KMS-11 (cell line): ENCODE results near the gene TCAF1.

Source experiments
- H2AFZ ChIP-seq: fragments of 200-600 bp; sonication (generic); 2 replicates; pipeline ENCODE4 v1.6.1; 2016; ENCODE audit warnings: antibody characterized with exemption, mixed run types, low read depth
- H3K27ac ChIP-seq: fragments of 200-600 bp; sonication (generic); 2 replicates; pipeline ENCODE4 v1.6.1; 2016; ENCODE audit warnings: mild to moderate bottlenecking, mixed run types
- H3K27me3 ChIP-seq: fragments of 200-600 bp; sonication (generic); 2 replicates; pipeline ENCODE4 v1.6.1; 2017; ENCODE audit warnings: mild to moderate bottlenecking, low read depth, mixed run types, moderate library complexity; ENCODE audit not compliant: insufficient read depth
- H3K36me3 ChIP-seq: fragments of 200-600 bp; sonication (generic); 2 replicates; pipeline ENCODE4 v1.6.1; 2017; ENCODE audit warnings: mild to moderate bottlenecking, mixed run types; ENCODE audit not compliant: insufficient read depth
- H3K4me1 ChIP-seq: fragments of 200-600 bp; sonication (generic); 2 replicates; pipeline ENCODE4 v1.6.1; 2016; ENCODE audit warnings: mild to moderate bottlenecking, low read depth, mixed run types; ENCODE audit not compliant: poor library complexity, severe bottlenecking
- H3K4me2 ChIP-seq: fragments of 200-600 bp; sonication (generic); 2 replicates; pipeline ENCODE4 v1.7.0; 2016; ENCODE audit warnings: mild to moderate bottlenecking, mixed run types
- H3K4me3 ChIP-seq: fragments of 200-600 bp; sonication (generic); IDR thresholded peaks from 2 replicates; pipeline ENCODE4 v1.6.1; 2017; ENCODE audit warnings: low read depth, low read length, mixed read lengths; ENCODE audit not compliant: insufficient read depth
- H3K79me2 ChIP-seq: fragments of 200-600 bp; sonication (generic); 2 replicates; pipeline ENCODE4 v1.6.1; 2016; ENCODE audit warnings: low read depth, mixed run types; ENCODE audit not compliant: insufficient read depth
- H3K9ac ChIP-seq: fragments of 200-600 bp; sonication (generic); 2 replicates; pipeline ENCODE4 v1.6.1; 2016; ENCODE audit warnings: mild to moderate bottlenecking, mixed run types
- H4K20me1 ChIP-seq: fragments of 200-600 bp; sonication (generic); 2 replicates; pipeline ENCODE4 v1.6.1; 2016; ENCODE audit warnings: mild to moderate bottlenecking, mixed run types; ENCODE audit not compliant: insufficient read depth
- TF ChIP-seq, protein P1 (sequence below): fragments of 200-600 bp; sonication (generic); conservative IDR thresholded peaks from 2 replicates; pipeline ENCODE4 v1.6.1; 2017; ENCODE audit warnings: low read depth, mild to moderate bottlenecking, antibody characterized with exemption, low read length, moderate library complexity, mixed read lengths

The TCAF1 gene

DNA sequence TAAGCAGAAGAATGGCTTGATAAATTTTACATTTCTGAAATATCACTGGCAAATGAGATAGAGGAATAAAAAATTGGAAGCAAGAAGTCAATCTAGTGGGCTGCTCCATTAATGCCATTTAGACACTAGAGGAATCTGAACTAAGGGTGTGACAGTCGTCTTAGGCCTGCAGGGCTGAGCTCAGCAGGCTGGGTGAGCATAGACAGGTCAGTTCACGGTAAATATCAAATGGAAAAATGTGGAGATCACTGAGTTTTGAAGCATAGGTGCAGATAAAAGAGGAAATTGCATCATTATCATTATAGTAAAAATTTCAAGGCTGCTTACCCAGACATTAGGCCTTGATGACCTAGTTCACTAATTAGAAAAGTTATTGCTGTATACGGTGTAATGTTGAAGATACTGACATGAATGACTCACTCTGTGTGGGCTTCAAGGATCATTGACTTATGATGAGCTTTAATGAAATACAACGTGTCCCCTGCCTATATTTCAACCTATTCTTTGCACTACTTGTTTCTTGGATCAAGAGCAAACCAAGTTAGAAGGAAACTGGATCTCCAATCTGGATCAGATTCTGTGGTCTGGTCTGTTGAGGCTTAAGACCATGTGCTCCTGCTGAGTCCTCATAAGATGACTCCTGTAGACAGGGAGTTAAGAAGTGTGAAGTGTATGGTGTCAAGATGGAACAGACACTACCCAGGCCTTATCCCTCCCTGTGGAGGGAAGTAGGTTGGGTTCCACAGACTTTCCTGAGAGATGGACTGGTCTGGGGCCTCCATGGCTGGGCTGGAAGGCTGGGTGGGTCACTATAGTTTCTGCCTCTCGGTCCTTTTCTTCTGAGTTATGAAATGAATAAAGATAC lies 36.6 kb upstream of the TCAF1 start:
- no peak overlapping the region for H3K9ac ChIP-seq
- H3K4me2 ChIP-seq = no peak overlapping the region
- H2AFZ ChIP-seq = no peak overlapping the region
- H3K4me3 ChIP-seq = no peak overlapping the region
- H3K79me2 ChIP-seq = no peaks in the 10 kb centered on the region
- H3K27me3 ChIP-seq = no peaks in the 10 kb centered on the region
- H3K27ac ChIP-seq = no peak overlapping the region
- H3K4me1 ChIP-seq = no peaks in the 10 kb centered on the region
- TF ChIP-seq, protein P1, sequence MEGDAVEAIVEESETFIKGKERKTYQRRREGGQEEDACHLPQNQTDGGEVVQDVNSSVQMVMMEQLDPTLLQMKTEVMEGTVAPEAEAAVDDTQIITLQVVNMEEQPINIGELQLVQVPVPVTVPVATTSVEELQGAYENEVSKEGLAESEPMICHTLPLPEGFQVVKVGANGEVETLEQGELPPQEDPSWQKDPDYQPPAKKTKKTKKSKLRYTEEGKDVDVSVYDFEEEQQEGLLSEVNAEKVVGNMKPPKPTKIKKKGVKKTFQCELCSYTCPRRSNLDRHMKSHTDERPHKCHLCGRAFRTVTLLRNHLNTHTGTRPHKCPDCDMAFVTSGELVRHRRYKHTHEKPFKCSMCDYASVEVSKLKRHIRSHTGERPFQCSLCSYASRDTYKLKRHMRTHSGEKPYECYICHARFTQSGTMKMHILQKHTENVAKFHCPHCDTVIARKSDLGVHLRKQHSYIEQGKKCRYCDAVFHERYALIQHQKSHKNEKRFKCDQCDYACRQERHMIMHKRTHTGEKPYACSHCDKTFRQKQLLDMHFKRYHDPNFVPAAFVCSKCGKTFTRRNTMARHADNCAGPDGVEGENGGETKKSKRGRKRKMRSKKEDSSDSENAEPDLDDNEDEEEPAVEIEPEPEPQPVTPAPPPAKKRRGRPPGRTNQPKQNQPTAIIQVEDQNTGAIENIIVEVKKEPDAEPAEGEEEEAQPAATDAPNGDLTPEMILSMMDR = no peak
- no peaks in the 10 kb centered on the region for H3K36me3 ChIP-seq
- H4K20me1 ChIP-seq = no peaks in the 10 kb centered on the region

DNA sequence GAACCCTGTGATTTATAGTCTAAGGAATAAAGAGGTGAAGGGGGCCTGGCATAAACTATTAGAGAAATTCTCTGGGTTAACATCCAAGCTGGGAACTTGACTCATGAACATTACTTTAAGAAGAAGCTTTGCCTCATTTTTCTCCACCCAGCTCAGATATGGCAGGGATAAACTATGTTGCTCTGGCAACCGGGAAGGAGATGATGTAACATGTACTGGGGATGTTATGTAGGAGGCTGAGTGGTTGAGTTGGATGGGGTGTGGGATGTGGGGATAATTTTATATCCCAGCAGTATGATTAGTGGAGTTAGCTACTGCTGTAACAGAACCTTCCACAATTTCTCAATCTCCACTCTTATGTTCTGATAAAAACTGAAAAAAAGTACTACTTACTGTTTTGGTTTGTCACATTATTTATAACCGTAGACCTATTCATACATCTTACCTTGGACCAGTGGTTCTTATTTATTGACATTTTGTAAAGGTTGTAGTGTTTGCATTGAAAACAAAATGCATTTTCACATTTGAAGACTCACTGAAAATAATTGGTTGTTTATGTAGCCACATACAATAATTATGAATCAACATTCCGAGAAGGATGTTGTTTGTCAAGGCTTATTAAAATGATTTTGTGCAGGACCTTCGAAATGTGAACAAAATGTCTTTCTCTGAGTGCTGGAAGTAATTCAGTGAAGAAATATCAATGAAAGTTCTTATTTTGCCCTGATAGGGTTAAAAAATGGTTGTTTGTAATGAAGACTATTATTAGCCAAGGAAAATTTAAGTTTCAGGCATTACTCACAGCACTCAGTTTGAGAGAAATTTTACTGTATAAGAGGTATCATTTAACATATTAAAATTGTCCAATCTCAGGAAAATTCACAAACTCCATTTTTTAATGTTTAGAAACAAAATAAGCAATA lies 34.4 kb upstream of the TCAF1 start:
- H2AFZ ChIP-seq = no peak overlapping the region
- no peaks in the 10 kb centered on the region for H3K27me3 ChIP-seq
- no peaks in the 10 kb centered on the region for H3K36me3 ChIP-seq
- H3K4me1 ChIP-seq = no peaks in the 10 kb centered on the region
- H3K4me2 ChIP-seq = no peak overlapping the region
- no peak overlapping the region for H3K27ac ChIP-seq
- H3K9ac ChIP-seq = no peak overlapping the region
- H3K79me2 ChIP-seq = no peaks in the 10 kb centered on the region
- H4K20me1 ChIP-seq = no peaks in the 10 kb centered on the region
- no peak overlapping the region for H3K4me3 ChIP-seq
- TF ChIP-seq, protein P1 = no peak

DNA sequence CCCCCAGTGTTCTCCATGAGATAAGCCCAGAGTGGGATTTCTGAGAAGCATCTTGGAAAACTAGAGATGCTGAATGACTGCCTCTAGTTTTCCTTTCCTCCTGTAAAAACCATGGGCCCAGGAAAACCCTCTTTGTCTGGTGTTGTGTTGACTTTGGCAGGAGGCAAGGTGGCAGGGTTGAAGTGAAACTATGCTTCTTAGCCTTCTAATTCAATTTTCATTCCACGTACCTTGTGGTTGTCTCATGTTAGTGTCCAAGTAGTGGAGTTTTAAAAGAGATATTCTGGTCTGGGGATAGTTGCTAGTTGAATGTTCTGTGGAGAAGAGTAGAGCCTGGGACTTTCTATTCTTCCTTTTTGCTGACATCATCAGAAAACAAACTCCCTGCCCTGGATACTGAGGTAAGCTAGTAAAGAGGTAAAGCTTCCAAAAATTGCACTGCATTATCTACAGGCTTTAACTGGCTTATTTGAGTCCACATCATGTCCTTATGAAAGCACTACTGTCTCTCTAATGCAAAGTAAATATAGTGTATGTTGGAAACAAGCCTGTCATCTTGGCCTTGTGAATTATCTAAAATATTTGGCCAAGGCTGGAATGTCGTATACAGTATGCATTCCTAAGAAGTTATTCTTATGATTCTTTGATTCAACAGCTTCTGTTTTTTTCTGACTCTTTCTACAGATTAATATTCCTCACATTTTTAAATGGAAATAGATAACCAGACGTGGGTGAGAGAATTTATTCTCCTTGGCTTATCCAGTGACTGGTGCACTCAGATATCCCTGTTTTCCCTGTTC lies 32.8 kb upstream of the TCAF1 start, which contains the start of gene OR2F2:
Gene OR2F2, plus strand, starts transcription at position 708 of the 800 bp plus-strand sequence. Its CDS starts 0 bp downstream, at position 708.
- Histone ChIP-seq H3K9ac (no peak within 1 kb of the TSS), H3K27ac (no peak within 1 kb of the TSS), H3K36me3 (no peaks in the 10 kb centered on the region), H3K4me3 (no peak within 1 kb of the TSS), H2AFZ (no peak within 1 kb of the TSS), H3K4me2 (no peak within 1 kb of the TSS), H3K79me2 (no peaks in the 10 kb centered on the region), H3K27me3 (no peaks in the 10 kb centered on the region), H4K20me1 (no peaks in the 10 kb centered on the region), H3K4me1 (no peaks in the 10 kb centered on the region)
- TF ChIP-seq, protein P1 = no peak

DNA sequence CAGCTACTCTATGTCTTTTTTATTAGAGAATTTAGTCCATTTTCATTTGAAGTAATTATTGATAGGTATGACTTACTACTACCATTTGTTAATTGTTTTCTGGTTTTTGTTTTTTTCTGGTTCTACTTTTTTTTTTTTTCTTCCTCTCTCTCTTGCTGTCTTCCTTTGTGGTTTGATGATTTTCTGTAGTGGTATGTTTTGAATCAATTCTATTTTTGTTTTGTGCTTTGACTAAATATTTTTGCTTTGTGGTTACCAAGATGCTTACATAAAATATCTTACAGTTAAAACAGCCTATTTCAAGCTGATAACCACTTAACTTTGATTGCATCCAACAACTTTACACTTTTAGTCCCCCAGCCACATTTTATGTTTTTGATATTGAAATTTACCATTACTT lies 29.8 kb upstream of the TCAF1 start:
- Histone ChIP-seq H2AFZ (no peak overlapping the region), H3K4me2 (no peak overlapping the region)

More for the DNA sequence above, 29.8 kb upstream of the TCAF1 start:
- no peaks in the 10 kb centered on the region for H3K4me1 ChIP-seq
- no peaks in the 10 kb centered on the region for H3K27me3 ChIP-seq
- no peak overlapping the region for H3K4me3 ChIP-seq
- TF ChIP-seq, protein P1 = no peak
- H3K79me2 ChIP-seq = no peaks in the 10 kb centered on the region
- H3K9ac ChIP-seq = no peak overlapping the region
- H3K36me3 ChIP-seq = no peaks in the 10 kb centered on the region
- H4K20me1 ChIP-seq = no peaks in the 10 kb centered on the region
- no peak overlapping the region for H3K27ac ChIP-seq
